HG02678 (cell line): ENCODE data around the gene VSIR.

ENCODE experiments used
- ATAC-seq: cut with Tn5 transposase; IDR thresholded peaks from one replicate; pipeline ENCODE4 v1.9.1; 2021; ENCODE audit warnings: mild to moderate bottlenecking, moderate library complexity; ENCODE audit not compliant: unreplicated experiment

Gene VSIR

GRCh38 chr10:71716426-71716825, 56.9 kb downstream of the VSIR start:
- ATAC-seq = no peak

DNA sequence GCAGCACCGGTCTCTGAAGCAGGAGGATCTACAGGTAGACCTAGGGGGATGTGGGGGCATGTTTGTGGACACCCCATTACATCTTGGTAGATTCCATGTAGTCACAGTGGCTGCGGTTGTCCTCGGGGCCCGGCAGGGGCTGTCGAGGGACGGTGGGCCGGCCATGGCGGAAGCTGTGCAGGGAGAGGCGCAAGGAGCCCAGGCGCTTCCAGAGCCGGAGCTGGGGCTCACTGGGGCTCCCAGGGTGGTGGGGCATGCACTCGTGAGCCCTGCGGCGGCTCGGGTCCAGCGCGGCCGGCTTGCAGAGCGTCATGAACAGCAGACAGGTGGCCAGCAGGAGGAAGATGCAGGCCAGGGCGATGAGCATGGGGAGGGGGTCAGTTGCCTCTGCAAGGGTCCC, 57.5 kb downstream of the VSIR start:
- ATAC-seq = no peak

- ATAC-seq = no peak
Measured at GRCh38 chr10:71715026-71715425, 58.3 kb downstream of the VSIR start.

DNA sequence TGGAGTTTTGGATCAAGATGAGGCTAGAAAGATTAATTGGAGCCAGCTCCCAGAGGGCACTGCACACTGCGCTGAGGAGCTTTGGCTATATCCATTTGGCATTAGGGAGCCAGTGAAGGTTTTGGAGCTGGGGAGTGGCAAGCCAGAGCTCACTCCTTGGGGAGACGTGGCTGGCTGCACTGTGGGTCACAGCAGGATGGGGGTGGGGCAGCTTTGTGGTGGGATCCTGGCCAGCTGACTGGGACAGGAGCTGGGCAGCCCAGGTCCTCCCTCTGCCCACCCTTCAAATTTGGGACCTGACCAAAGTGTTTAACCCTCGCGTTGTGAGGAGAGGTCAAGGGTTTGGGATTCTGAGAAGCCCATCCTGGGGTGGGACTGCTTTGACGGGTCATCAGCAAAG, 58.7 kb downstream of the VSIR start:
- ATAC-seq = no peak

- no peak for ATAC-seq
Measured at GRCh38 chr10:71714031-71714410, 59.3 kb downstream of the VSIR start.

GRCh38 chr10:71713135-71714030, 59.9 kb downstream of the VSIR start:
- ATAC-seq = no peak

DNA sequence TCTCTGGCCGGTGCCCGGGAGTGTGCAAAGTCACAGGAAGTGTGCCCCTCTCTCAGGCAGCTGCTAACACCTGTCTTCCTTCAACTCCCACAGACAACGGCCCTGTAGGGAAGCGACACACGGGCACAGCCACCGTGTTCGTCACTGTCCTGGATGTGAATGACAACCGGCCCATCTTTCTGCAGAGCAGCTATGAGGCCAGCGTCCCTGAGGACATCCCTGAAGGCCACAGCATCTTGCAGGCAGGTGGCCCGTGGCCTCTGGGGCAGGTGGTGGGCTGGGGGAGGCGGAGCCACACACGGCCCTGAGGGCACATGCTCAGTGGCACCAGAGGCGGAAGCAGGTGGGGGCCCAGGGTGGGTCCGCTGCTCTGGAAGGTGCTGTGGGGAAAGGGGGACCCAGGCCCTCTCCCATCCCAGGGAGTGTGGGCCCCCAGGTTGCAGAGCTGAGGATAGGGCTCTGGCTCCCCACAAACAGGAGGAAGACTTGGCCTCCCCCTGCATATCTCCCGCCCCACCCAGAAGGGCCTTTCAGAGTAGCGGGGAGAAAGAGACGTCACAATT, 60.7 kb downstream of the VSIR start:
- no peak for ATAC-seq

- no peak for ATAC-seq
Measured at GRCh38 chr10:71712170-71712569, 61.1 kb downstream of the VSIR start.

DNA sequence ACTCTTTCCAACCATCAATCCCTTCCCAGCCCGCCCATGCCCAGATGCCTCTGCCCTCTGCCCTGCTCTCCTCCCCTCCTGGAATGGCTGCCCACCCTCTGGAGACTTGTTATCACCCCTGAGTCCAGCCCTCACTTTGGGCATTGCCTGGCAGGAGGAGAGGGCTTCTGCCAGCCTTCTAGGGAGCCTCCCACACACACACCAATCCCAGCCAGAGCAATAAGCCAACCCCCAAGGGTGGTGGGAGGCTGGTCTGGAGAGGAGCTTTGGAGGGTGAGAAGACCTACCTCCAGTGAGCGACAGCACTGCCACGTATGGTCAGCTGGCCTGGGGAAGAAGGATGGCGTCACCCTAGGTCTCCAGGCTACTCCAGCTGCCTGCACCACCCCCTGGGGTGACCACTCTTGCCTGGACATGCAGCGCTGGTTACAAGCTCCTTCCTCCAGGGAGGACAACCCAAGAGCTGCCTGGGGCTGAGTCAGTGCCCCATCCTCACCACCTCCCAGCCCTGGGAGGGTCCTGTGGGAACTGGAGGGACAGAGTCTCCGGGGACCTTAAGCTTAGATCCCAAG, 62.2 kb downstream of the VSIR start:
- ATAC-seq = no peak

- no peak for ATAC-seq
Measured at GRCh38 chr10:71710519-71710918, 62.8 kb downstream of the VSIR start.

GRCh38 chr10:71708897-71709882, 64.1 kb downstream of the VSIR start:
- ATAC-seq = no peak

DNA sequence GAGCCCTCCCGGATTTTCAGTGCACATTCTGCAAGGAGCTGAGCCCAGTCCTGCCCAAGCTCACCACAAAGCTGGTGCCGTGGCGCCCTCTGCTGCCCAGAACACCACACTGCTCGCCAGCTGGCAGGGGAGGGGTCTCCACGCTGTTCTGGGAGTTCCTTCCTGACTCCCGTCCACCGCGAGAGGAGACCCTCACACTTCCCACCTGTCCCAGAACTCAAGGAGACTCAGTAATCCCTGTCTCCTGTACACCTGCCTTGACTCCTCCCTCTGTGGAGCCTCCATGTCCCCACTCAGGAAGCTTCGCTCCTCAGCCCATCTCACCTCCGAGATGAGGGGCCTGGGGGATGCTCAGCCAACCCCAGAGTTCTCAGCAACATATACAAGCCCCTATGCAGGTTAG, 65.0 kb downstream of the VSIR start:
- no peak for ATAC-seq

- ATAC-seq = no peak
Measured at GRCh38 chr10:71707240-71707789, 66.0 kb downstream of the VSIR start.

- no peak for ATAC-seq
Measured at GRCh38 chr10:71706216-71707121, 66.9 kb downstream of the VSIR start.

DNA sequence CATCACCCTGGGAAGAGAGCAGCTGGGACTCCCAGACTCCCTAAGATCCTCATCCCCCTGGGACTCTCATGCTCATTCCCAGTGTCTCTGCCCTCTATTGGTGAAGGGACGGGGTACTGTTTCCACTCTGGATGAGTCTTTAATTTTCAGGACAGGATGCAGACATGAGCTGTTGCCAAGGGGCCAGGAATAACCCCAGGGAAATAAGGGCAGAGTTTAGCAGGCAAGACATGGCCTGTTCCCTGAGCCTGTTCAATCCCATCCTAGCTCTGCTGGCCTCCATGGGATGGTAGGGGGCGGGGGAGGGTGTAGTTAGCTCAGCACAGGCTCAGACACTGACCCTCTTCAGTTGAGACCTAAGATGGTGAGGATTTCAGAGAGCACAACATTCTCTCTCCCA, 67.7 kb downstream of the VSIR start:
- ATAC-seq = no peak

DNA sequence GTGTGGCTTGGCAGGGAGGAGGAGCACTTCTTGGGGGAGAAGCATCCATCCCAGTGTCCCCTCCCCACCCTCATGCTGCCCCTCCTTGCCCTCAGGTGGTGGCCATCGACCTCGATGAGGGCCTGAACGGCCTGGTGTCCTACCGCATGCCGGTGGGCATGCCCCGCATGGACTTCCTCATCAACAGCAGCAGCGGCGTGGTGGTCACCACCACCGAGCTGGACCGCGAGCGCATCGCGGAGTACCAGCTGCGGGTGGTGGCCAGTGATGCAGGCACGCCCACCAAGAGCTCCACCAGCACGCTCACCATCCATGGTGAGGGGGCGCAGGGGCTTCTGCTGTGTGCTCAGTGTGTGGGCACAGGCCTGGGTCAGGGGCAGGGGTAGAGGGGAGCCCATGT, 68.5 kb downstream of the VSIR start:
- ATAC-seq = no peak

- no peak for ATAC-seq
Measured at GRCh38 chr10:71703577-71703976, 69.7 kb downstream of the VSIR start.

DNA sequence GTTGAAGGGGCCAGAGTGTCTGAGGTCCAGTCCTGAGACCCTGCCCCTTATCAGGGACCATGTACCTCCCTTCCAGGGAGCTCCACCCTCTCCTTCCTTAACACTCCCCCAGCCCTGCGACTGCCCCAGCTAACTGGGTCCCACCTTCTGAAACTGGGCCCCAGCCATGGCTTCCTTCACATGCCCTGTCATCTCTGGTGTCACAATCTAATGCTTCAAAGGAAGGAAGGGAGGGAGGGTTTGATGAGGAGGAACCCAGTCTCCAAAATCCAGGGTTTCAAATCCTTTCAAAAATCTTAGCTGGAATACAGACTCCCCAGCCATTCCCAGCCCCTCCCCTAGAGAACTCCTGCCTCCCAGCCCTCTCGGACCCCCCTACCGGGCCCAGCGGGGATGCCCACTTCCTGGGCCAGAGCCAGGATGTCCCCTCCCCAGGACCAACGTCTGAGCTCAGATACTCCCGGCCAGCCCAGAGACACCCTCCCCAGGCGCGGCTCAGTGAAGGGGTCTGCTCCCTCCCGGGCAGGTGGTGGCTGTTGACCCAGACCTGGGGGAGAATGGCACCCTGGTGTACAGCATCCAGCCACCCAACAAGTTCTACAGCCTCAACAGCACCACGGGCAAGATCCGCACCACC, 71.7 kb downstream of the VSIR start:
- ATAC-seq = no peak

GRCh38 chr10:71700731-71701368, 72.5 kb downstream of the VSIR start:
- no peak for ATAC-seq
